AG09309 (cell line): Measurements from ENCODE around the gene TOM1.
"Not testable (repeated sequence)": the region's sequence is repeated elsewhere in the genome, so short reads cannot be mapped to it uniquely, and the experiment has no call there.

Experiments used
- DNase-seq: peaks from one replicate; pipeline ENCODE4 v3.0.0-alpha.2; 2010; ENCODE audit warnings: low read depth
- H3K4me3 ChIP-seq: 2 replicates; pipeline ENCODE4 v1.5.1; 2011; ENCODE audit warnings: mild to moderate bottlenecking, low read depth, low read length, moderate library complexity; ENCODE audit not compliant: control insufficient read depth
- TF ChIP-seq, protein P1 (sequence below): IDR thresholded peaks from 2 replicates; pipeline ENCODE4 v1.5.1; 2011; ENCODE audit warnings: mild to moderate bottlenecking, low read depth, low read length, inconsistent platforms; ENCODE audit not compliant: insufficient read depth, control insufficient read depth; ENCODE audit errors: missing control alignments

Gene TOM1

DNA sequence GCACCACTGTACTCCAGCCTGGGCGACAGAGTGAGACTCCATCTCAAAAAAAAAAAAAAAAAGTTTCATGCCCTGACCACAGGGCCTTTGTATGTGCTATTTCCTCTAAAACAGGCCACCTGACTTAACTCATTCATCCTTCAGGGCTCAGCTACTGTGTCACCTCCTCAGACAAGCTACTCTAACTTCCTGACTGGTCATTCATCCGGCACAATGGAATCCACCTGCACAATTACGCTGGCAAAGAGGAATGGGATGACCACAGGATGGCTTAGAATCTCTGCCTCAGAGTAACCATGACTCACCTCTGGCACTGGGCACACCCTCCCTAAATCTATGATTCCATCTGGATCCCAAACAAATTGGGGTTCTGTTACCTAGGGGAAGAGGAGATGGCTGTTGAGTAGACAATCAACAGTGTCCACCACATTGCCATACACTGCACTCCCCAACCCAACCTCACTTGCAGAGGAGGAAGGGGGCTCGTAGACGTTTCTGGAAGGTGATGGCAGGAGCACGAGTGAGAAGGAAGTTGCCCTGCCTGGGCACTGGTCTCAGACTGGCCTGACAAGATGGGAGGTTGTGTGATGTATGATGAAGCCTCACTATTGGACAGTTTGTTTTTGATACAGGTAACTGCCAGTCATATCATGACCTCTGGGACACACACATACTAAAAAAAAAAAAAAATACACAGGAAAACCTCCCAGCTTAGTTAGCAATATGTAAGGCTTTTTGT is 58.4 kb downstream of the TOM1 start:
- H3K4me3 ChIP-seq: no peak overlapping the region
- TF ChIP-seq, protein P1, sequence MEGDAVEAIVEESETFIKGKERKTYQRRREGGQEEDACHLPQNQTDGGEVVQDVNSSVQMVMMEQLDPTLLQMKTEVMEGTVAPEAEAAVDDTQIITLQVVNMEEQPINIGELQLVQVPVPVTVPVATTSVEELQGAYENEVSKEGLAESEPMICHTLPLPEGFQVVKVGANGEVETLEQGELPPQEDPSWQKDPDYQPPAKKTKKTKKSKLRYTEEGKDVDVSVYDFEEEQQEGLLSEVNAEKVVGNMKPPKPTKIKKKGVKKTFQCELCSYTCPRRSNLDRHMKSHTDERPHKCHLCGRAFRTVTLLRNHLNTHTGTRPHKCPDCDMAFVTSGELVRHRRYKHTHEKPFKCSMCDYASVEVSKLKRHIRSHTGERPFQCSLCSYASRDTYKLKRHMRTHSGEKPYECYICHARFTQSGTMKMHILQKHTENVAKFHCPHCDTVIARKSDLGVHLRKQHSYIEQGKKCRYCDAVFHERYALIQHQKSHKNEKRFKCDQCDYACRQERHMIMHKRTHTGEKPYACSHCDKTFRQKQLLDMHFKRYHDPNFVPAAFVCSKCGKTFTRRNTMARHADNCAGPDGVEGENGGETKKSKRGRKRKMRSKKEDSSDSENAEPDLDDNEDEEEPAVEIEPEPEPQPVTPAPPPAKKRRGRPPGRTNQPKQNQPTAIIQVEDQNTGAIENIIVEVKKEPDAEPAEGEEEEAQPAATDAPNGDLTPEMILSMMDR: no peak
- DNase-seq: no peak

DNA sequence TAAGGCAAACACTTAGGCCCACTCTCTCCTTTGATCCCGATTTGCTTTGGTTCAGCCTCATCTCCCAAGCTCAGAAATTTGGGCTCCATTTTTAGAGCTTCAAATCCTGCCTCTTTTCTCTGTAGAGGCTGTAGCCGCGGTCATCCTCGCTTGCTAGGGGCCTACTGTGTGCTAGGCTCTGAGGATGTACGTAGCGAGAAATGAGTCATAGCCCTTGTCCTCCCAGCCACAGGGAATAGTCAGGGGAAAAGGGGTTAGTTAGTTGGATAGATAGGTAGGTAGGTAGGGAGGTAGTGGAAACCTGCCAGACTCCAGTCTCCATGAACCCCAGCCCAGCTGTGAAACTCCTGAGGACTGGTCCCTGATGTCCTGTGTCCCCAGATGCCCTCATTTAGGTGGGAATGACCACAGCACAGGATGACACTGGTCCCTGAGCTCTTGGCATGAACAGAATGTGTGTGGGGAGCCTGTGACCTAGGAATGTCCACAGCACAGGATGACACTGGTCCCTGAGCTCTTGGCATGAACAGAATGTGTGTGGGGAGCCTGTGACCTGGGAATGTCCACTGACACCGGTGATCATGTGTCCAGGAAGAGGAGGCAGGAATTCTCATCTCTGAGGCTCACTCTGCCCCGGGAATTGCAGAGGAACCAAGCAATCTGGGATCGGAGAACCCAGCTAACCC is 59.8 kb downstream of the TOM1 start:
- no peak overlapping the region for H3K4me3 ChIP-seq
- no peak for DNase-seq
- TF ChIP-seq, protein P1: no peak

DNA sequence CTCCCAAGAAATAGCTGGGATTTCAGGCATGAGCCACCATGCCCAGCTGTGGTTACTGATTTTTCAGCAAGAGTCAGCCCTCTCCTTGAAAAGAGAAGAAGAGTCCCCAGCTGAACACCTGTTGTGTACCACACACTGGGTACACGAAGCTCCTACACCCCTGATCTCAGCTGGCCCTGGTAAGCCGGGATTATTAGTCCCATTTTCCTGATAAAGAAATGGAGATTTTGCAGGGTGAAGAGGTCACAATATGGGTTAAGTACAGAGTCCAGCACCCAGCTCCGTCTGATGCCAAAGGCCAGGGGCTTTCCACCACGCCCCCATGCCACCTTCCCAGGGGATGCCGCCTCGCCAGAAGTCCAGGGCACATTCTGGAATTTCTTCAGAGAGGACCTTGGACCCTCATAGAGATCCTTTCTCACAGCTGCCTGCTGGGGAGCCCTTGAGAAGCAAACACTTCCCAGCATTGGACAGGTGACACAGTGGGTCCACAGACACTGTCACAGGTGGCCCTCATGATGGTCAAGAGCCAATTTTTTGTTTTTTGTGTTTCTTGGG is 61.4 kb downstream of the TOM1 start:
- DNase-seq: no peak
- H3K4me3 ChIP-seq: no peak overlapping the region
- TF ChIP-seq, protein P1: no peak

DNA sequence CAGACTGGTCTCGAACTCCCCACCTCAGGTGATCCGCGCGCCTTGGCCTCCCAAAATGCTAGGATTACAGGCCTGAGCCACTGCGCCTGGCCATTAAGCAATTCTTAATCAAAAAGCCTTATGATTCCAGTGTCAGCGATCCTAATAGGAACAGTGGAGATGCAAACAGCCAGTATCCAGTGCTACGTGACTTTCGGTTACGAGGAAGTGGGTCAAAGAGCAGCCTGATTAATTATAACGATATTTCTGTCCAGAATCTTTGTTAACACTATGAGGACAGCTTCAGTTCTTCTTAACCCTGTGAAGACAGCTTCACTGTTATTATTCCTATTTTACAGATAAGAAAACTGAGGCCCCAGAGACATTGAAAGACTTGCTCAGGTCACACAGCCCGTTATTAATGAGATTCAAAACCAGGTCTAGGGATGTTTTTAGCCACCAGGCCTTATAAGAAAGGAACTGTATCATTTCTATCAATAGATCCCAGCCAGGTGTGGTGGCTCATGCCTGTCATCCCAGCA is 63.9 kb downstream of the TOM1 start:
- TF ChIP-seq, protein P1: no peak
- H3K4me3 ChIP-seq: no peak overlapping the region
- no peak for DNase-seq

DNA sequence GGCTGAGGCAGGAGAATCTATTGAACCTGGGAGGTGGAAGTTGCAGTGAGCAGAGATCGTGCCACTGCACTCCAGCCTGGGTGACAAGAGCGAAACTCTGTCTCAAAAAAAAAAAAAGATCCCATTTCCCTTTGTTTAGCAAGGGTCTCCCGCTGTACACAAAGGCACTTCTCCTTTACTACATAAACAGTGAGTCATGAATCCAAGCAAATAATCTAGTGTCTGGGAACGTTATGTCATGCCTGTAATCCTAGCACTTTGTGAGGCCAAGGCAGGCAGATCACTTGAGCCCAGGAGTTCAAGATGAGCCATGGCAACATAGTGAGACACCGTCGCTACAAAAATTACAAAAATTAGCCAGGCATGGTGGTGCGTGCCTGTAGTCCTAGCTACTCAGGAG is 64.5 kb downstream of the TOM1 start:
- not testable (repeated sequence) for DNase-seq, H3K4me3 ChIP-seq

DNA sequence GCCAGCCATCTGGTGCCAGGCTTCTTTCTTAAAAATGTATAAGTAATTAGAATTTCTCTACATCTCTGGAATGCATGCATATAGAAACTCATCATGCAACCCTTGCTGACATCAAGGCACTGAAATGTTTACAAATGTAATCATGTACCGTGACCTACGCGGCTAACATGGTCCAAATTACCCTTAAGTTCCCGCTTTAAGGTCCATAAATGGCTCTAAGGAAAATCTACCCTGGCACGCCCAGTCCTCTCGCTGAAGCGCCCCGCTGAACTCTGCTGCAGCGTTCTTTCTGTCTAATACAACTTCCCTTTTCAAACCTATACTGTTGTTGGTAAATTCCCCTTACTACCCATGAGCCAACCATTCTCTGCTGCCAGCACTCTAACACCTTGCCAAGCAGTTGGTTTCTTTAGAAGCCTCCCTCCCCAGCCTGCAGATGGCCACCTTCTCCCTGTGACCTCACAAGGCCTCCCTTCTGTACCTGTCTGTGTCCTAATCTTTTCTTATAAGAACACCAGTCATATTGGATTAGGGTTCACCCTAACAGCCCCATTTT is 67.7 kb downstream of the TOM1 start:
- TF ChIP-seq, protein P1: no peak
- DNase-seq: no peak
- H3K4me3 ChIP-seq: no peak overlapping the region

DNA sequence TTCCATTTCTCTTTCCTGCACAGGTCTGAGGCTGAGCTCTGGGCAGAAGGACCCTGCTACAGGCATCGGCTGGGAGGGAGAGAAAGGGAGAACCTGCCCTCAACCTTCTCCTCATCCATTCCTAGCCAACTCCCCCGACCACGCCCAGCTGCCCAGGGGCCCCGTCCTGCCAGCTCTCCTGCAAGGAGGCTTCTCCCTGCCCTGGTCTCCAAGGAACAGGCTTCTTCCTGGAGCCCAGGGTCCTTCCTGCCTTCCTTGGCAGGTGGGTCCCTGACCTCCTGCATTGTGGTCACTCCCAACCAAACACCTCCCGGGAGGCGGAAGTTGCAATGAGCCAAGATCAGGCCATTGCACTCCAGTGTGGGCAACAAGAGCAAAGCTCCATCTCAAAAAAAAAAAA is 68.7 kb downstream of the TOM1 start:
- TF ChIP-seq, protein P1: no peak

More for the DNA sequence above, 68.7 kb downstream of the TOM1 start:
- DNase-seq: no peak
- H3K4me3 ChIP-seq: no peak overlapping the region
